Stimulated activated CD4-positive, alpha-beta T cell treated with anti-CD3 and anti-CD28 coated beads, Interleukin-1b, Interleukin-23, amount 100 ng/mL, for 1 hour (primary cell): ENCODE measurements around the gene FADS2.

ENCODE experiments used
- DNase-seq, 2 donors: peaks; one replicate each; pipeline ENCODE4 v3.0.0-alpha.2; 2020; ENCODE audit warnings: low read depth in 2 of 2

Gene FADS2

DNA sequence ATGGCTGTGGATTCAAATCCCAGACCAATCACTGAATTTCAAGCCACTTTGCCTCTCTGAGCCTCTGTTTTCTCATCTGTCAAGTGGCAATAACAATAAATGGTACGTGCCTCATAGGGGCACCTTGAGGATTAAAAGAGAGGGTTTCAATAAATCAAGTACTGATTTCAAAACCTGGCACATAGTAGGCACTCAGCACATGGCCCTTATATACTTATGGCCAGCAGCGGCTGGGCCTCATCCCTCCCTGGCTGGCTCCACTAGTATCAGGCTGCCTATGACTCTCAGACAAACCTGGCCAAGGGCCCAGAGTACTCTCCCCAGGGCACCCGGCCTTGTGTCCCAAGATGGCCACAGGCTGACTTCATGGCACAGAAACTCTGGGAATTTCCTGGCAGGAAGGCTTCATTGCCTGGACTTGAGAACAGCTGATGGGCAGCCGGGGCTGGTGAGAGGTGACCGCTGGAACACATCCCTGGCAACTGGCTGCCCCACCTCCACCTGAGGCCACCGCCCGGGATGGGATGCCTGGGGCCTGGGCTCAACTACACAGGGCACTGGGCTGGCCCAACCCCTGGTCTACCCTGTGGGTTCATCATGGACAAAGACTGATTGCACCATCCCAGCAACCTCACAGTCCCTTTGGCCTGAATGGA, 59.9 kb downstream of the FADS2 start:
- DNase-seq: no peak

DNA sequence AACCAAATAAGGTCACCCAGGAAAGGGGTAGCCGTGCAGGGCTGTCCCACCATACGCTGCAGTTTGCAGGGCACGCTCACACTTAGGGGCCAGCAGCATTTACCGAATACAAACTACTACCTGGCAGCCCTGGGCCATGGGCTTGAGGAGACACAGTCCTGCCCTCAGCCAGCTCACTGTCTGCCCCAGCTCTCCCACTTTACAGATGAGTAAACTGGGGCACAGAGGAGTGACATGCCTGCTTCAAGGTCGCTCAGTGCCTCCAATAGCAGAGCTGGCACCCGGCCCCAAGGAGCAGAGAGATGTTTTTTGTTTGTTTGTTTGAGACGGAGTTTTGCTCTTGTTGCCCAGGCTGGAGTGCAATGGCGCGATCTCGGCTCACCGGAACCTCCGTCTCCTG, 60.5 kb downstream of the FADS2 start:
- no peak for DNase-seq

GRCh38 chr11:61889831-61890230, 61.7 kb downstream of the FADS2 start:
- DNase-seq: no peak

DNA sequence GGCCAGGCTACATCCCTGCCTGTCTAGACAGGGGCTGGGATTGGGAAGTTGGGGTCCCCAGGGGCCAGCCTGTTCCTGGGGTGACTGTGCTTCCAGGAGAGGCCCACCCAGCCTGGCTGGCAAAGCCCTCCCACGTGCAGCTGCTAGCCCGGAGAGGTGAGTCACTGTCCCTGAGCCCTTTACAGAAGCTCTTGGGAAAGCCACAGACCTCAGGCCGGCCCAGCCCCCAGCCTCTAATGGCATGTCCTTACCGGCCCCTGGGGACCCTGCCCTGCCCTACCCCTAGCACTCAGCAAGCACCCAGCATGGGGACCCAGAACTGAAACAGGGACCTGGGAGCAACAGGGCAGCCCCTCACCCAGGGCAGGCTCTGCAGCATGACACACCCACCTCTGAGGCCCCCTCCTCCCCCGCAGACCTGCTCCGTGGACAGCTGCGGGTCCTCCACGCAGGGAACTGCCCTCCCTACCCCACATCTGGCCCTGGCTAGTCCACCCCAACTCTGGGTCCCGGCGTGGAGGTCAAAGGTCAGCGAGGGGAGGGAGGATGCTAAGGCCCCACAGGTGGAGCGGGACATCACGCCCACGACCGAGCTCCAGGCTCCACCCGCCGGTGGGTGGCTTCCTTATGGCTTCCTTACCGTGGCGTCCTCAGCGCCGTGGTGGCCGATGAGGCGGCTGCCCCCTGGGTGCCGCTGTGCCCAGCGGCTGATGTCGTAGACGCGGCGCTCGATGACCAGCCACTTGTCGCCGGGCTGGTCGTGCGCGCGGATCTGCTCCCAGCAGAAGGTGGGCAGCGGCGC, 62.6 kb downstream of the FADS2 start:
- DNase-seq: no peak

GRCh38 chr11:61891331-61892084, 63.4 kb downstream of the FADS2 start, which contains the start of gene FADS3:
Gene FADS3 (minus strand): TSS chr11:61891545. CDS start chr11:61891381, 164 bp downstream.
- DNase-seq: no peak

- DNase-seq: no peak
These were observed 63.9 kb downstream of the FADS2 start for GRCh38 chr11:61892085-61892370.

- no peak for DNase-seq
These were observed 65.9 kb downstream of the FADS2 start for GRCh38 chr11:61893981-61894380.

- DNase-seq: no peak
These were observed 67.1 kb downstream of the FADS2 start for GRCh38 chr11:61895046-61895717.

- DNase-seq: no peak
These were observed 67.6 kb downstream of the FADS2 start for GRCh38 chr11:61895718-61896059.

GRCh38 chr11:61896665-61897386, 68.7 kb downstream of the FADS2 start:
- no peak for DNase-seq

DNA sequence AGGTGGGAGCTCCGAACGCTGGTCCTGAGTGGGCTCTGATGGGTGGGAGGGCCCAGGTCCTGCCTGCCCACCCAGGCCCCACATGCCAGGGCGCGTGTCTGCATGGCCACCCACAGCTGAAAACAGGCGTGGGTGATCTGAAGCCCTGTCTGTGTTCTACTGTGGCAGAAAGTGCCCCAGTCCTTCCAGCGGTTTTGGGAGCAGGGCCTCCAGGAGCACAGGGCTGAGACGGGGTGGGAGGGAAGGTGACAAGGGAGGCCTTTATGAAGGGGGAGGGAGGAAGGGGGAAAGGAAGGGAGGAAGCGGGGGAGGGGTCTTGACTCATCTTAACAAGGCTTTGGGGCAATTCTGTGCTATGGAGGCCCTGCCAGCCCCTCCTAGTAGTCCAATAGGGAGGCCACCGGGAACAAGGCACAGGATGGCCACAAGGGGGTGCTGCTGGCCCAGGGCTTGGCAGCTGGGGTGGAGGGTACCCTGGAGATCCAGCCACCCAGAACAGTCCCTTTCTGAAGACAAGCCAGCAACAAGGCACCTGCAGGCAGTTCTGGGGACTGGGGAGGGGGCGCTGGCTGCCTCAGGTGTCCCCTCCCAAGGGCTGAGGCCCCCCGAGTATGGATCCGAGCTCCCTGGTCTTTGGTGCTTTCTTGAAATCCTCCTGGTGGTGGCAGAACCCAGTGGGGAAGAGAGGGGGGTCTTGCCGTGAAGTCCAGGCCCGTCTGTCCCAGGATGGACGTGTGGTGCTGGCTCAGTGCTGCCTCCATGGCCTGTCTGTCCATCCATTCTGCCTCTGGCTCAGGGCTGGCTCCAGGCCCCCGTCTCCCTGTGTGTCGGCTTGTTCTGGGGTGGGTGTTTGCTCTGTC, 69.5 kb downstream of the FADS2 start:
- DNase-seq: peak; percentile 50 to 69

DNA sequence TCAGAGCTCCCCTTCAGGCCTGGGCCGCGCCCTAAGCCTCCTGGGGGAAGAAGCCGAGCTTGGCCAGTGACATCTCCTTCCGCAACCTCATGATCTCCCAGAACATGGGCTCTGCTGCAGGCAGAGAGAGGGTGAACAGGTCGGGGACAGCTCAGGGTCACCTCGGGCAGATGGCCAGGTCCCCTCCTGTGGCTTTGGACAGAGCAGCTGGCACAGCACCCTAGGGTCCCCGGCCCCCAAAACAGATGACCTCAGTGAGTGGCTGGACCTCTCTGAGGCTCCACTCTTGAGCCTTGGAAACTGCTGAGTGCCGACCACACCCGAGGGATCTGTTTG, 70.1 kb downstream of the FADS2 start:
- DNase-seq: no peak

- peak; percentile 83 to 95 for DNase-seq
These were observed 71.2 kb downstream of the FADS2 start for GRCh38 chr11:61899146-61899841.

DNA sequence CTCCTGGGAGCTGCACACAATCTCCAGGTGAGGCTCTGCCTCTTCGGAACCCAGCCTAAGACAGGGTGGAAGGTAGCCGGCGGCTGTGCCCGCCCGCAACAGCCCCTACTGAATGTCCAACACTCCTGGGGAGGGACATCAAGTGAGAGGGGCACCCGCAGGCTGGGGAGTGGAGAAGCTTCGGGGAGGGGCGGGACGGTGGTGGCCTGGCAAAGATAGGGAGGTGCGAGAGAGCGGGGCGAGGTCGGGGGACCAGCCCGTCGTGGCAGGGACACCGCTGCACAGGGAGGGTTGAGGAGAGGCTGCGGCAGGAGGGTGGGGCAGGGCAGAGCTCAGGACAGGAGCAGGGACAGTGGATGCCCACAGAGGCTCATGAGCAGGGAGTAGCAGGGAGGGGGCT, 72.2 kb downstream of the FADS2 start:
- DNase-seq: no peak

DNA sequence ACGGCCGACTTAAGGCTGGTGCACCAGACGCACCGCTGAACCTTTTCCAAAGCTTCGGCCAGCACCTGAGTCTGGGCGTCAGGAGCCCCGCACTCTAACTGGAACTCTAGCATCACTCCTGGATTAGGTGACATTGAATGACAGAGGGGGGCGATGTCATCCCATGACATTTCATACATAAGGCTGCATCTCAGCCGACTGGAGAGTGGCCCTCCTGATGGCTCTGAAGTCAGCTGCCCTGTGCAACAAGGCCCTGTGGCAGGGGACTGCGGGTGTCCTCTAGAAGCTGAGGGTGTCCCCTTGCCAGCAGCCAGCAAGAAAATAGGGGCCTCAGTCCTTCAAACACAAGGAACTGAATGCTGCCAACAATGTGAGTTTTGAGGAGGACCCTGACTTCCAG, 73.3 kb downstream of the FADS2 start:
- DNase-seq: no peak

DNA sequence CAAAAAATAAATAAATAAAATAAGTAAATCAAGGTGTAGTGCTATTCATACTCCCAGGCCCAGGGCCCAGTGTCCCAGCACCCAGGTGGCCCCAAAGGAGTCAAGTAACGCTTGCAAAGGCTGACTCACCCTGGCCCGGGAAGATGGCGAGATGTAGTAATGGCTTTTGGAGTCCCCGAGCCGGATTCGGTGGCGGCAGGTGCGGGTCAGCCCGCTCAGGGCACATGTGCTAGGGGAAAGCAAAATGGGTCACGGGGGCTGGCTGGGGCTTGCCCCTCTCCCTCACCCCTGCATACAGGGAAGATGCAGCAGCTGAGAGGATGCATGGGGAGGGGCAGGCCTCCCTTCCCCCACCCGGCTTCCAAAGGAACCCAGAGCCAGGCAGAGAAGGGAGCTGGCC, 74.2 kb downstream of the FADS2 start:
- no peak for DNase-seq

- no peak for DNase-seq
These were observed 75.7 kb downstream of the FADS2 start for GRCh38 chr11:61903845-61904244.

DNA sequence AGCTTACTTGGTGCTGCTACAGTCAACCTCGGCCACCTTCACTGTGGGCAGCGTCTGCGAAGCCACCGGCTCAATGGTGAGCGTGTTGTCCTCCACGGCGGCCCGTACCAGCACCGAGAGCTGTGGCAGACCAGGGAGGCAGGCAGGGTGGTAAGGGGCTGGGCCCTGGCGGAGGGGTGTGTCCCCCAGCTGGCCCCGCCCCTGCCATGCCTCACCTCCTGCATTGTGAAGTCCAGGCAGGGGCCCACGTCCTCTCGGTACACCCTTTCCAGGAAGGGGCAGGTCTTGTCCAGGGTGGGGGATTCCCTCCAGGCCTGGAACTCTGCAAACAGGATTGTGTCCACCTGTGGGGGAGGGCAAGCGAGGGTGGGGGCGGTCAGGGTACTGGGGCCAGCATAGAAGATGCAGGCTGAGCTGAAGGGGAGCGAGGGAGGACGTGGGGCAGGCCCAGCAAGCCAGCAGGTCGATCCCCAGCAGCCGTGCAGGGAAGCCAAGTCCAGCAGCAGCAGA, 76.5 kb downstream of the FADS2 start:
- DNase-seq: no peak

DNA sequence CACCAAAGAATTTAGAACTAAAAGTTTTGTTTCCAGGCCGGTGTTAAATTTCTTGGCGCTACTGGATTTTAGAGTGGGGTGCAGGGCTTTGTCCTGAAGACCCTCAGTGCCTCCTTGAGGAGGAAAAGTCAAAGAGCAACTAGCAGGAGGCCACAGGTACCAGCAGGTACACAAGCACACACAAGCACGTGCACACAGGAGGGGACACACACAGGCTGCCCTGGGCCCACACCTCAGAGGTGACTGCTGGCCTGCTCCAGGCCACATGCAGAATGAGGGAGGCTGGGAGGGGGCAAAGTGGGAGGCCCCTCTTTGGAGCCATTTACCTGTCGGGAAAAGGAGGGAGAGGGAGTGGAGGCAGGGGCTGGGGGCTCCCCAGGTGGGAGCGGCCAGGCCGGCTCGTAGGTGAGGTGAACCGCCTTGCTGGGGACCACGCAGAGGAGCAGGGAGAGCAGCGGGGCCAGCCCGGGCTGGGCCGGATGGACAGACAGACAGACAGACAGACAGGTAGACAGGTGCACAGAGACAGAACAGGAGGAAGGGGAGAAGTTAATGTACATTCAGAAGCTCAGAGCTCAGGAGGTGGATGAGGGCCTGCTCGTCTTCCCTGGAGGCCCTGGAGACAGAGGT, 77.1 kb downstream of the FADS2 start:
- no peak for DNase-seq
